ENCODE results near the gene AIG1. TPM values are rescaled to one million over a fixed set of nuclear protein-coding genes. Genes with fewer than 3 reads are reported as not detected.
A peak's percentile ranks its signal among the peaks of the same experiment; 100 is the strongest.
"Not testable (repeated sequence)": the region's sequence is repeated elsewhere in the genome, so short reads cannot be mapped to it uniquely, and the experiment has no call there.

Gene AIG1
- total RNA-seq, 1 experiment from 2014 or later: 6.8 TPM

GRCh38 chr6:143040018-143040417 lies 20.7 kb upstream of the AIG1 start:
- H3K4me1 ChIP-seq: no peaks in the 10 kb centered on the region
- H3K36me3 ChIP-seq: no peaks in the 10 kb centered on the region
- no peak overlapping the region for H3K4me3 ChIP-seq
- no peak for DNase-seq
- H3K27me3 ChIP-seq: no peaks in the 10 kb centered on the region
- H3K9me3 ChIP-seq (replicated peaks): no peaks in the 10 kb centered on the region; the same call in 1 of the 2 replicates
- H3K27ac ChIP-seq: no peak overlapping the region

DNA sequence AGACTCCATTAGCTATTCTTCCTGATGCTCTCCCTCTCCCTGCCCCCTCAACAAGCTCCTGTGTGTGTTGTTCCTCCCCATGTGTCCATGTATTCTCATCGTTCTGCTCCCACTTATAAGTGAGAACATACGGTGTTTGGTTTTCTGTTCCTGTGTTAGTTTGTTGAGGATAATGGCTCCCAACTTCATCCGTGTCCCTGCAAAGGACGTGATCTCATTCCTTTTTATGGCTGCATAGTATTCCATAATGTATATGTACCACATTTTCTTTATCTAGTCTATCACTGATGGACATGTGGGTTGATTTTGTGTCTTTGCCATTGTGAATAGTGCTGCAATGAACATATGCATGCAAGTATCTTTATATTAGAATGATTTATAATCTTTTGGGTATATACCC lies 16.3 kb upstream of the AIG1 start:
- H3K27ac ChIP-seq; H3K4me1 ChIP-seq; H3K9me3 ChIP-seq (replicated peaks); H3K36me3 ChIP-seq; H3K27me3 ChIP-seq; H3K4me3 ChIP-seq; DNase-seq: not testable (repeated sequence)

- no peak overlapping the region for H3K27ac ChIP-seq
- no peaks in the 10 kb centered on the region for H3K27me3 ChIP-seq
- no peaks in the 10 kb centered on the region; the same call in 1 of the 2 replicates for H3K9me3 ChIP-seq (replicated peaks)
- DNase-seq: no peak
- no peak overlapping the region for H3K4me3 ChIP-seq
- H3K36me3 ChIP-seq: no peaks in the 10 kb centered on the region
- no peaks in the 10 kb centered on the region for H3K4me1 ChIP-seq
Observed at GRCh38 chr6:143049611-143050010, 11.1 kb upstream of the AIG1 start.

DNA sequence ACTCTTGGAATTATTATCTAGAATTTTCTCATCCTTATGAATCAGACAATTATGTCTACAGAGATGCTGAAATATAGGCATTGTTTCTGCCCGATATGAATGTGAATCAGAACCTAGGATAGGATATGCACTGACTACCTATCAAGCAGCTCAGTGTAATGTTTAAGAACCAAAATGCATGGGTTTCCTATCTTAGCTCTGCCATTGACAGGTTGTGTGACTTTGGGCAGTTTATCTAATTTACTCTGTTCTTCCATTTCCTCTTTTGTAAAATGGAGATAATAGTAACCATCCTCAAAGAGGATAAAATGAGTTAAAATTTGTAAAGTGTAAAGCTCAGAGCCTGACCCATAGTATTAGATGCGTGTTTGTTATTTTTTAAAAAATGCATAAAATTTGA lies 10.2 kb upstream of the AIG1 start:
- Histone ChIP-seq H3K27me3 (no peaks in the 10 kb centered on the region), H3K36me3 (no peaks in the 10 kb centered on the region), H3K9me3 (replicated peaks) (no peaks in the 10 kb centered on the region; the same call in 1 of the 2 replicates), H3K4me1 (no peaks in the 10 kb centered on the region), H3K4me3 (no peak overlapping the region), H3K27ac (no peak overlapping the region)
- DNase-seq: no peak

DNA sequence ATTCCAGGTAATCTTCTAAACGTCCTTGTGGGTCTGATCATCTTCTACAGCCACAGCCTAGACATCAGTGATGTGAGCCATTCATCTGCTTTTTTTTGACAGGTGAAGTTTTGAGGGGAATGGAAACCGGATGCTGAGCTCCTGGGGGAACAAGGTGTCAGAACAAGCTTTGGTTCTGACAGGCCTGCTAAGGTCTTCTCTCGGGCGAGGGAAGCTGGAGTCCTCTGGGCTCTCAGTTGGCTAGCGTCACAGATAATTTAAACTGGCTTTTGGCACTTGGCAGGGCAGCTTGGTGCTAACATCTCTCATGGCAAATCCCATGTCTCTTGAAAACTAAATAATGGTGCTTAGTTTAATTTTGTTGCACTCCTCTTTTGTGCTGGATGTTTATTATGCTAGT lies 8.4 kb upstream of the AIG1 start:
- DNase-seq: no peak
- H3K27me3 ChIP-seq: no peaks in the 10 kb centered on the region
- no peak overlapping the region for H3K27ac ChIP-seq
- no peaks in the 10 kb centered on the region; the same call in 1 of the 2 replicates for H3K9me3 ChIP-seq (replicated peaks)
- H3K4me1 ChIP-seq: no peaks in the 10 kb centered on the region
- H3K4me3 ChIP-seq: no peak overlapping the region
- no peaks in the 10 kb centered on the region for H3K36me3 ChIP-seq

GRCh38 chr6:143053856-143054255 lies 6.8 kb upstream of the AIG1 start:
- no peak for DNase-seq
- Histone ChIP-seq H3K4me1 (no peaks in the 10 kb centered on the region), H3K4me3 (no peak overlapping the region), H3K36me3 (no peaks in the 10 kb centered on the region), H3K27ac (no peak overlapping the region), H3K9me3 (replicated peaks) (no peaks in the 10 kb centered on the region), H3K27me3 (no peaks in the 10 kb centered on the region)

- H3K36me3 ChIP-seq: no peaks in the 10 kb centered on the region
- H3K9me3 ChIP-seq (replicated peaks): no peaks in the 10 kb centered on the region
- no peak overlapping the region for H3K4me3 ChIP-seq
- no peak overlapping the region for H3K27ac ChIP-seq
- no peaks in the 10 kb centered on the region for H3K27me3 ChIP-seq
- peaks cover 2% of the 10 kb centered on the region; the same call in 1 of the 2 replicates for H3K4me1 ChIP-seq
- no peak for DNase-seq
Observed at GRCh38 chr6:143054329-143054728, 6.4 kb upstream of the AIG1 start.

DNA sequence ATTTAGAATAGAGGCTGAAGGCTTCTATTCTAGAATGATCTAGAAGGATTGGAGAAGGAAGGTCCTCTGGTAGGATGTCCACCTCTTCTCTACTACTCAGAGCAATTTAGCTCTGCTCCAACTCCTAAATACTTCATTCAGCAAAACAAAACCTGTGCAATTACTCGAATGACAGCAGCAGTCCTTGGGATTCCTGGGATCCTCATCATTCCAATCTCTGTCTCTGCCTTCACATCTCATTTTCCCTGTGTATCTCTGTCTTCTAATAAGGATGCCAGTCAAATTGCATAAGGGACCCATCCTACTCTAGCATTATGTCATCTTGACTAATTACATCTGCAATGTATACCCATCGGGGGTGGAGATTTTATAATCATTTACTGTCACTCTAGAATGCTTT lies 5.5 kb upstream of the AIG1 start:
- DNase-seq: no peak
- H3K27me3 ChIP-seq: no peaks in the 10 kb centered on the region
- H3K9me3 ChIP-seq (replicated peaks): no peaks in the 10 kb centered on the region
- H3K4me1 ChIP-seq: peaks cover 5% of the 10 kb centered on the region; the same call in 1 of the 2 replicates
- H3K36me3 ChIP-seq: no peaks in the 10 kb centered on the region
- H3K27ac ChIP-seq: no peak overlapping the region
- no peak overlapping the region for H3K4me3 ChIP-seq

GRCh38 chr6:143055891-143056290 lies 4.8 kb upstream of the AIG1 start:
- H3K9me3 ChIP-seq (replicated peaks): no peaks in the 10 kb centered on the region
- H3K4me3 ChIP-seq: no peak overlapping the region
- H3K4me1 ChIP-seq: peaks cover 5% of the 10 kb centered on the region; the same call in 1 of the 2 replicates
- H3K27ac ChIP-seq: no peak overlapping the region
- DNase-seq: no peak
- H3K27me3 ChIP-seq: no peaks in the 10 kb centered on the region
- no peaks in the 10 kb centered on the region for H3K36me3 ChIP-seq

- Histone ChIP-seq H3K27me3 (no peaks in the 10 kb centered on the region), H3K4me1 (peaks cover 13% of the 10 kb centered on the region; the same call in 1 of the 2 replicates), H3K36me3 (no peaks in the 10 kb centered on the region), H3K27ac (peak overlapping the region; percentile 8; the same call in 1 of the 2 replicates), H3K9me3 (replicated peaks) (no peaks in the 10 kb centered on the region), H3K4me3 (peak overlapping the region; percentile 69)
- peak in 1 of 2 experiments; percentile 35 for DNase-seq
Observed at GRCh38 chr6:143058987-143059386, 1.7 kb upstream of the AIG1 start.

GRCh38 chr6:143059663-143060353 lies 881 bp upstream of the AIG1 start:
- Histone ChIP-seq H3K27ac (peak overlapping the region; percentile 32), H3K4me3 (peak overlapping the region; percentile 69), H3K4me1 (peaks cover 13% of the 10 kb centered on the region; the same call in 1 of the 2 replicates), H3K9me3 (replicated peaks) (no peaks in the 10 kb centered on the region), H3K27me3 (no peaks in the 10 kb centered on the region), H3K36me3 (no peaks in the 10 kb centered on the region)
- peak; percentile 38 to 50 for DNase-seq

DNA sequence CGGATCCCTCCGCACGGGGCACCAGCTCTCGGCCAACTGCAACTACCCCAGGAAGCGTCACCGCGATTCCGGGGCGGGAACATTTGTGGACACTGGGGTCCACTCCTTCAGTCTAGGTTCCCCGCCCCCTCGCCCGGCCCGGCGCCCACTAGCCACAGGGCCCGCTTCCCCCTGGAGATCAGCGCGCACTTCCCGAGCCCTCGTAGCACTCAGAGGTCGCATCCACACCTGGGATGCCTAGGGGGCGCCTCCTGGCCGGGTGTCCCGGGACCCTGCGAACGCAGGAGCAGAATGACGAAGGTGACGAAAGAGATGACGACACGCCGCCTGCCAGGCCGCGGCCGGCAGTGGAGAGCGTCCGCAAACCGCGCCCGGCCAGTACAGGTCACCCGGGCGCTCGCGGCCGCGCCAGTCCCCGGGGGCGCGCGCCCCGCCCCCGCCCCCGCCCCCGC lies 309 bp upstream of the AIG1 start:
- H3K4me1 ChIP-seq: peaks cover 13% of the 10 kb centered on the region; the same call in 1 of the 2 replicates
- H3K27ac ChIP-seq: peak overlapping the region; percentile 32
- DNase-seq: peak; percentile 76 to 79
- H3K4me3 ChIP-seq: peak overlapping the region; percentile 69
- H3K36me3 ChIP-seq: no peaks in the 10 kb centered on the region
- no peaks in the 10 kb centered on the region for H3K9me3 ChIP-seq (replicated peaks)
- no peaks in the 10 kb centered on the region for H3K27me3 ChIP-seq

- Histone ChIP-seq H3K4me3 (no peak overlapping the region), H3K36me3 (no peaks in the 10 kb centered on the region), H3K27me3 (no peaks in the 10 kb centered on the region), H3K9me3 (replicated peaks) (no peaks in the 10 kb centered on the region), H3K27ac (no peak overlapping the region), H3K4me1 (peaks cover 13% of the 10 kb centered on the region; the same call in 1 of the 2 replicates)
- DNase-seq: no peak
Observed at GRCh38 chr6:143061597-143062385, 1.1 kb downstream of the AIG1 start.

DNA sequence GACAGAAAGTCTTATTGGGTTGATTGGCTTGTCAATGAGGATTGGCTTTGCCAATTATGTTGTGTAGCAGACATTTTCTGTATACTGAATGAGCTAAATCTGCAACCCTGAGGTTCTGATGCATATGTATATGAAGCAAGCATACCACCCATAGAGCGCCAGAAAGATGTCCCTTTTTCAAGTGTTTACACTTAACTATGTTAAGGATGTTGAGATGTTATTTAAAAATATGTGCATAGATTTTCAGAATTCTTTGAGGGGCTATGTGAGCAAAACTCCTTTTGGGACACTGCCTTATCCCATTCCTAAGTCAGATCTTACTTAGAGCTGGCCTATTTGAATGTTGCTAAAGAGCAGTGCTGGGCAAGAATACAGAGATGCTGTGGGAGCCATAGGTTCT lies 1.9 kb downstream of the AIG1 start:
- Histone ChIP-seq H3K36me3 (no peaks in the 10 kb centered on the region), H3K4me3 (no peak overlapping the region), H3K9me3 (replicated peaks) (no peaks in the 10 kb centered on the region), H3K4me1 (peaks cover 13% of the 10 kb centered on the region; the same call in 1 of the 2 replicates), H3K27me3 (no peaks in the 10 kb centered on the region), H3K27ac (no peak overlapping the region)
- DNase-seq: no peak

DNA sequence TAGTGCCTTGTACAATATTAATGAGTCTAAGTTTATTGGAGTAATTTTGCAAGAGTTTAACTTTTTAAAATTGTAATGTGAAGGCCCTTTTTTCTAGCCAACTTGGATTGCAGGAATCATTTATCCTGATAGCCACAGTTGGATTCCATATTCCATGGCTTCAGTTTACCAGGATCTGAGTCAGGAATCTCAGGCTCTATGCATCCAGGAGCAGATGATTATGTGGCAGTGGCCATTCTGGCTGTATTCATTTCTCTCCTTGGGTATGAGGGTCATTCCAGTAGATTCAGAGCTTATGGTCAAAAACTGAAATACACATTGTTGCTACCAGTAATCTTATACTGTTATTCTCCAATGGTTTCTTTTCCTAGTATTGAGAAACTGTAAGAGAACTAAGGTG lies 2.9 kb downstream of the AIG1 start:
- no peaks in the 10 kb centered on the region for H3K9me3 ChIP-seq (replicated peaks)
- H3K4me3 ChIP-seq: no peak overlapping the region
- no peaks in the 10 kb centered on the region for H3K36me3 ChIP-seq
- H3K27ac ChIP-seq: no peak overlapping the region
- DNase-seq: no peak
- H3K27me3 ChIP-seq: no peaks in the 10 kb centered on the region
- H3K4me1 ChIP-seq: peaks cover 13% of the 10 kb centered on the region; the same call in 1 of the 2 replicates
